ENCODE measurements around the gene SYVN1.

GRCh38 chr11:65120831-65121230, 13.5 kb downstream of the SYVN1 start:
- TF ChIP-seq CTCF (IDR thresholded peaks at IDR 0.05; ENCODE audit: low read length): no peak
- TF ChIP-seq EZH2 (IDR thresholded peaks at IDR 0.05; ENCODE audit: borderline replicate concordance, low read length): no peak

Measured in OCI-LY1 (cell line).